GM19238 (cell line): ENCODE measurements around the gene SH3RF3.

Source experiments
- DNase-seq: peaks from one replicate; pipeline ENCODE4 v3.0.0; 2011; ENCODE audit warnings: low spot score; ENCODE audit not compliant: insufficient read length

SH3RF3 gene

DNA sequence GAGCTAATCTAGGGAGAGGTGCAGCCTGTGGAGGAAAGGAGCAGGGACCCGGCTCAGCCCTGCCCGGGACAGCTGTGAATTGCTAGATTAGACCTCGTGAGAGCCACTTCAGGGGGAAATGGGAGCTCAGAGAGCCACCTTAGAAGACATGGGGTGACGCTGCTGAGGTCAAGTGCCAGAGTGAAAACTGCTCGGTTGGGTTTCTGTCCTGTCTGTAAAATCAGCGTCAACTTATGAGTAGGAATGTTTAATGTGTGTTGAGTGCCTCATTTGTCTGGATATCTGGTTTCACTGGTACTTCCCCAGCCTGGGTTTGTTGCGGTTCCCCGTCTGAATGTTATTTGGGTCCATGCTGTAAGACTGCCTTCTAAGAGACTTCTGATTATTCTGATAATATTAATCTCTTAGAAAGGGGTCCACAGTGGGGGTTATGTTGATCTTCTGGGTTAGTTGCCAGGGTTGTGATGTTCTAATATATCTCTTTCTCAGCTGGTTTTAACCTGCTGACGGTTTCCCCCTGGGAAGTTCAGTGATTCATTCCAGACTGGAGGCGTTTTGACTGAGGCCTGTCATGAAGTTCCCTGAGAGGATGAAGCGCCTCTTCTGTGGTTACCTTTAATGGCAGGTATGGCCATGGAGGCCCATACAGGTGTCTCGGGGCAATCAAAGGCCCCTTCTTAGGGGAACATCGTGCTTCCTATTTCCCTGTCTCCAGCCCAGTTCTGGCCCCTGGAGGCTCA is 175.9 kb downstream of the SH3RF3 start:
- no peak for DNase-seq

DNA sequence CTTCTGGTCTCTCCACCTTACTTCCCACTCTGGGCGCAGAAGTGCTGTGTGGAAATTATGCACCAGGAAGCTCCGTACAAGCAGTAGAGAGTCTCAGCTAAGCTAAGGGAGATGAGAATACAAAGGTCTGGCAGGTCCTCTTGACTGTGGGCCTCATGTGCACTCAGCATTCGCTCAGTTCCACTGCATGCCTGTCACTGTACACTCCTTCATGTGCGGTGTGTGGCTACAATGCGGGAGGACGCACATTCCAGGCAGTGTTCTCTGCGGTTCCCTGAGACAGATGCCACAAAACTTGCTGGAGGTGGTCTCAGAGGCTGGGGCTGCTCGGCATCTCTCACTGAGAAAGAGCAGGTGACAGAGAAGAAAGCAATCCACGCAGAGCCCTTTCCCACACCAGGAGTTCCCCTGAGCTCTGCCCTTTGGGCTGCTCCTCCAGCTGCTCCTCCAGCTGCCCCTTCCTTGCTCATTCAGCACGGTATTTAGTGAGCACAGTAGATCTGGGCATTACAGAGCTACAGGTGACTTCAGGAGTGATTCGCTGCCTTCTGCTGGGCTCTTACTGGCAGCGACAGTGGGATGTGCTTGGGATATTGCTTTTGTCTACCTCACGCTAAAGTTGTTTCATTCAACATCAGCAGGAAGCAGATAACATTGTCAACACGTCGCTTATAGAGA is 176.6 kb downstream of the SH3RF3 start:
- DNase-seq, result no peak

DNA sequence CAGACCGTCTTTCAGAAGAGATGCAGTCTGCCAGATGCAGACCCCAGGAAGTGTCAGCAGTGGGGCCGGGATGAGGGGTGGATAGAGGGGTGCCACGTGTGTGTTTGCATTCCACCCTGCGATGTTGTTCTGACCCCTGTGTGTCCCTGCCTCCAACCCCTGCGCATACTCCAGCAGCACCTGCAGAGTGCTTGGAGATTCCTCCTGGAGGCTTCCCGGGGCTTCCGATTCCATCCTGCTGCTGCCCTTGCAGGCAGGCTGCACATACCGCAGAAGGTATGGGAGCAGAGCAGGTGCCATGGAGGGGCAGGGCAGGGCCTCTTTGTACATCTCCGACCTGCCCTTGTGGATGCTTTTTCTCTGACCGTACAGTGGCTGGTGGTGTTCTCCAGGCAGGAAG is 177.2 kb downstream of the SH3RF3 start:
- no peak for DNase-seq

DNA sequence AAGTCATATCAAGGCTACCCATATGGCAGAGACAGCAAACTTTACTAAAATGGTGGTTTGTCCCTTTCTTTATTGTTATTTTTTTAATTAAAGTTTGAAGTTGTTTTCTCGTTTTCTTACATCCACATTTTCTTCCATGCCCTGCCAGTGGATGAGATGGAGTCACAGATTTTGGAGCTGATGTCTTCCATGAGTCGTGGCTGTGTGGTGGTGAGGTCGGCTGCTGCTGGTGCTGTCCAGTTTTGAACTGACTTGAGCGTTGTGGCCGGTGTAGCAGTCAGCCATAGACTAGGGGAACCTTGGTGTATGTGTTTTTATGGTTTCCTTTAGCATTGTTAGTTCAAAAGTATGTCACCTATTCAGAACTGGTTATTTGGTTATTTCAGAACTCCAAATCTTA is 182.8 kb downstream of the SH3RF3 start:
- DNase-seq, result no peak

DNA sequence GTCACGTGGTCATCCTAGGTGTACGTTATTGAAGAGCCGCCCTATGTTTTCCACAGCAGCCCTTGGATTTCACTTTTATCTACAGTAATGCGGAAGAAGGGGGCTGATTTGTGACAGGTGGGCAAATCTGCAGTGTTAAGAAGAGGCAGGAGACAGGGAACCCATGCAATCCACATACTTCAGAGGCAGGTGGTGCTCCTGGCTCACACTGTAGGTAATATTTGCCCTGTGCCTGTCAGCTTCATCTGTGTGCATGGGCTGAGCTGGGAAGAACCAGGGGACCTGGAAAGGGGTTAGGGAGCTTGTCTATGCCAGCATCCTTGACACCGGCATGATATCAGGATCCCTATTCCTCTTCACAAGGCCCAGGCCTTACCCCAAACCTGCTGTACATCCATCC is 183.9 kb downstream of the SH3RF3 start:
- DNase-seq, result no peak

DNA sequence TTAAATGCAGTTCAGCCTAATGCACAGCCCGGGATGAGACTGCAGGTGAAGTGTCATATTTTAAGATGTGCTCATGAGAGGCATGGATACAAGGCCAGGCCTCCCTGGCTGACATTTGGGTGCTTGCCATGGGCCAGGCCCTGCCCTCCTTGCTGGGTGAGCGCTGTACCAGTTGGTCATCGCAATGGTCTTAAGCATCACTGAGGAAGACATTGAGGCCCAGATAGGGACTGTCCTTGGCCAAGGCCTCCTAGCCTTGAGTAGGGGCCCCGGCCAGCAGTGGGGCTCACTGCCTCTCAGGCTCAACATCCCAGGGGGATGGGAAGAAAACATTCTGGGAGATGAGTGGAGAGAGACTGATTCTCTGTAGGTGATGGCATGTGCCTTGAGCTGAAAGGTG is 184.3 kb downstream of the SH3RF3 start:
- no peak for DNase-seq

DNA sequence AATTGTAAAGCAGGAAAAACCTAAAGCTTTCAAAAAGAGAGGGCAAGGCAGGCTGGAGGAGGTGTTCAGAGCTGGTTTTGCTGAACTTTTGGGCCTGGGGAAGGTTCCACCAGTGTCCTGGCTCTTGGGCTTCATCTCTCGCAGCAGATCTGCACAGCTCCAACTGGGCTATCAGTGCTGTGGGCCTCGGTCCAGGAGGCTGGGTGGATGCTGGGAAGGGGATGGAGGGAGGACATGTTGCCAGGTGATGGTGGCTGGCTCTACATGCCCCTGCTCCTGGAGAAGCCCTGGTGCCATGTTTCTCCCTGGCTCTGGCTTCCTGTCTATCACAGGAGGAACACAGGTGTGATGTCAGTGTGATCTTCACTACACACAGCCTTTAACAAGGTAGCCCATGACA is 187.1 kb downstream of the SH3RF3 start:
- no peak for DNase-seq

DNA sequence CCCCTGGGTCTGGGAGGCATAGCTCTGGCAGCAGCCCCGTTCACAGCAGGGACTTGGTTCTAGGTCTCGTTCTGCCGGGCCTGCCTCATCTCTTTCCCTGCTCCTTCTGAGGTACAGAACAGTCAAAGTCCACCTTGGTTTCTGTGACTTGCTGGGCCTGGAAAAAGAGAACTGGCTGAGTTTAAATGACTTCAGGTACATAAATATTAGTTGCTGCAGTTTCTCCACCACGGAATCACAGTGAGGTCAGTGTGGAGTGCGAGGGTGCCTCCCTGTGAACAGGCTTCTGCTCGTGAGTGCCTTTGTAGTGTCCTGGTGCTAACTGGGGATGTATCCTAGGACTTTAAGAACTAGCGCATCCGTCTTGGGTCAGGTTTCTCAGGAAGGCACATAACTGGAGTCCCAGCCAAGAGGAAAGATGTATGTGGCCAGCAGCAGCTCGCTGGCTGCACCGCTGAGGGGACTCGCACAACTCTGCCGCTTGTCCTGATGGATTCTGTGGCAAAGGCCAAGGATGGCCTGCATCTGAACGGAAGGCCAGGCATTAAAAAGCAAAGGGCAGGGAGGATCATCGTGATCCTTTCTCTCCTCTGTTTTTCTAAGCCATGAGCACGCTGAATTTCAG is 188.6 kb downstream of the SH3RF3 start:
- no peak for DNase-seq

DNA sequence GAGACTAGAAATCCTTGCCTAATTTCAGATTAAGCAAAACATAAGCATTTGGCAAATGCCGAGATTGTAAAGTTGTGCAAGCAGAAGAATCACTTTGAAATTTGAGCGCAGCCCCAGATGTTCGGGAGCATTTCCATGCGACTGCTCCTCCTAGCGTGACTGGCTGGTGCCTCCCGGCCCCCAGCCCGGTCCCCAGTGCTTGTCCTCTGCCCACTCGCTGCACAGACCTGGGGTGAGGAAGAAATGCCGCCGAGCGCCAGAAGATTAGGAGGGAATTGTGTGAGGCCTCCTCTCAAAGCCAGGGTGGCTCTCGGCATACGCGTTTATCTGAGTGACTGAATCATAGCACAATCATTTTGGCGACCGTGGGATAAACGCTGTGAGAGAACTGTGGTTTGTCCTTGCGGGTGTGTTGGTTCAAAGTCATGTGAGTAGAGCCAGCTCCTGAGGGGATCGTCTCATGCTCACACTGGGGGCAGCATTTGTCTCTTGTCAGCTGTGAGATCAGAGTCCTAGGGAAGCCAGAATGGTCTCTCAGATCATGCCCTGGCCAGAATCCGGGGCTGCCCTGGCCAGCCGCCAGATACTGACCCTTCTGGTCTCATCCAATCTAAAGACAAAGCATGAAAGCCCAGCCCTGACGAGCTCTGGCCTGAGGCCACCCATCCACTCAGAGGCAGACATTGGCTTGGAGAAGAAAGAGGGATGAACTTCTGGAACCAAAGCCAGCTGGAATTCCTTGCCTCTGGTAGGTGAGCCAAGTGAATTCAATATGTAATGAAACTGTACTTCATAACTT is 189.3 kb downstream of the SH3RF3 start:
- no peak for DNase-seq

DNA sequence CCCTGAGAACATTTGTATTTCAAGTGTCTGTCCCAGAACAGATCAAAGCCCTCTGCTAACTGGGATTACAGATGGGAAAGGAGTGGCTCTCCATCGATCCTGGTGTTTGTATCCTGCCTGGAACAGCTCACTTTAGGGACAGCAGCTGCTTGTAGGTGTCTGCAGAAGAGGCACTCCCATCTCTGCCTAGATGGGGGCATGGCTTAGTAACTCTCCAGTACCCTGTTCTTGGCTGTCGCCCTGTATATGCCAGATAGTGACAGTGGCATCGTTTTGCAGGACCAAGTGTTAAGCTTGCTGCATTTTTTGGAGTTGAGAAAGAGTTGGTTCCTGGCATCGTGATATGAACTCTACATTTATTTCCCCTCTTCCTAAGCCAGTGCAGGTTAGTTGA is 189.9 kb downstream of the SH3RF3 start:
- DNase-seq, result no peak

DNA sequence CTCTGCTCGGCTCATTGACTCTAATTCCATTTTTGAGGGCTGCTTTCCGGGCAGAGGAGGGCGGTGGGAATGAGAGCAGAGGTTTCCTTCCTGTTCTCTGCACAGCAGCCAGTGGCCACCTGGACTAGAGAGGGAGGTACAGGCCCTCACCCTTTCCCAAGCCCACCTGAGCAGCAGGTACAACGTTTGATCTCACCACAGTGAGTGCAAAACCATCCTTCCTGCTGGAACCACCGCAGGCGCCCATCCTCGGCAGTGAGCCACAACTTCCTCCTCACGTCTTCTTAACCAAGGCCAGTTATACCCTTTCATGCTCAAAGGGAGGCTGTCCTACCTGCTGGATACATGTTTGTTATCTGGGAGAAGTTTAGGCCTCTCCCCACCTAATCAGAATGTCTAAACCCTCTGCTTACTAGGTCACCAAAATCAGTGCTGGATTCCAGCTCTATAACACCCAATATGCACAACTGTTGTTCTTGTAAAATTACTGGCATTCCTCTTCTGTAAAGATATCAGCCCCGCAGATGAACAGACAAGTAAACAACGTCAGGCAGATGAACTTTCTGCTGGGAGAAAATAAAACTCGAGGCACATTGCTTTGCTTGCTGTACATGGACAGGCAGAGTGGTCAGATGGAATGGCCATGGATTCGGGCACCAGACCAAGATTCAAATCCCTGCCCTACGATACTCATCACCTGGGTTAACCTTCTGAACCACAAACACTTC is 191.4 kb downstream of the SH3RF3 start:
- no peak for DNase-seq

DNA sequence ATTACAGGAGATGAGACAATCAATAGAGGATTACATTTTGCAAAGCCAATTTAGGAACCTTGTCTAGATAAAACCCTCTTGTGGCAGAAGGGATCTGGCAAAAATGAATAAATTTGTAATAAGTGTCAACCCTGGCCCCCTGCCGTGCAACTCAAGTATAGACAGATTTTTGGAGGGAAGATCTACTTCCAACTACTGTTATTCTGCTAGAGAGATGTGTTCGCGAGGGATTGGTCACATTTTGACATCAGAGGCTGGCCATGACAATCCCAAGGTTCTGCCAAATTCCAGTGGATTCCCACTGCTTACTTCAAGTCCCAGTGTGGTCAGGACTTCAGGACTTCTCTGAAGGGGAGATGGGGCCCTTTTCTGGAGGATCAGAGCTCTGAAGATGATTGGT is 192.6 kb downstream of the SH3RF3 start:
- DNase-seq, result no peak

DNA sequence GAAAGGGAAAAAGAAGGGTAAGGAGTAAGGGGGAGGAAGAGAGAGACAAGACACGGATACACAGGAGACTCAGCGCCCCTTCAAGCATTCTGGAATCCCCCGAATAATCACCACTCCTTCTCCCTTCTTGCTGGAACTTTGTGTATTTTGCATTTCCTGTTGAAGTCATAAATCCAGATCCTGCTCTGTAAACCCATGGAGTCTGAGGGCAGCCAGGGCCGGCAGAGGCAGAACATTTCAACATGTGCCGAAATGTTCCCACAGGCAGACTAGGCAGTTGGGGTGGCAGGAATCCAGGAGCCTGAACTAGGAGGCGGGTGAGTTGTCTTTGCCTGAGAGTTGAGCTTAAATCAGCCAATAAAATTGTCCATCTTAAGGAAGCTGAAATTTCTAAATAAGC is 193.1 kb downstream of the SH3RF3 start:
- no peak for DNase-seq

DNA sequence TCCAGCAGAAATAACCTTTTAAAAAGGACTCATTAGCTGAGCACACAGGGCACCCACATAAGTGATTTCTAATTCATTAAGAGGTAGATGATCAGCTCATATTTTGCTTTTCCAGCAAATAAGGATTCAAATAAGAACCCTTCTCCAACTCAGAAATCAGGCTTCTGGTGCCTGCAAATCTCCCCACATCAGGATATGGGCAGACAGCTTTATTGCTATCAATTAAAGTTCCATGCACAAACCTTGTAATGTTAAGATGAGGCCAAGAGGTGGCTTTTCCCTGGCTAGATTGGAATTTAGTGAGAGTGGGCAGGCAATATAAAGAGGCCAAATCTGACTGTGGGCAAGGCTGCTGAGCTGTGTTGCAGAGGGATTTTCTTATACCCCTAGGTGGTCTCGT is 193.6 kb downstream of the SH3RF3 start:
- DNase-seq, result no peak

DNA sequence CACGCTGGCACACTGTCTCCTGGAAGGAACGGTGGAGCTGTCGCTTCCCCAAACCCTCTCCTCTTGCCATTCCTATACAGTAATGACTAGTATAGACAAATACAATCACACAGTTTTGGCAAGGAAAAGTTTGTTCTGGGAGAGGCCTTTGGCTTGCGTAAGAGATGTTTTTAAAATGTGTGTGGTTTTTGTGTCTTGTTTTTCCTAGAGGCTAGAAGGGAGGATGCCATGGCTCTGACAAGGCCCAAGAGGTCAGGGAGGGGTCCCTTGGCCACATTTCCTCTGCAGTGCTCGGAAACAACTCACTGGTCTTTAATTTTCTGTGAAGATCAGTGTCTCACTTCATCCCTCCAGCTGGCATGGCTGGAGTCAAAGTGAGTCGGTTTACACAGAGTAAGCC is 195.9 kb downstream of the SH3RF3 start:
- no peak for DNase-seq

DNA sequence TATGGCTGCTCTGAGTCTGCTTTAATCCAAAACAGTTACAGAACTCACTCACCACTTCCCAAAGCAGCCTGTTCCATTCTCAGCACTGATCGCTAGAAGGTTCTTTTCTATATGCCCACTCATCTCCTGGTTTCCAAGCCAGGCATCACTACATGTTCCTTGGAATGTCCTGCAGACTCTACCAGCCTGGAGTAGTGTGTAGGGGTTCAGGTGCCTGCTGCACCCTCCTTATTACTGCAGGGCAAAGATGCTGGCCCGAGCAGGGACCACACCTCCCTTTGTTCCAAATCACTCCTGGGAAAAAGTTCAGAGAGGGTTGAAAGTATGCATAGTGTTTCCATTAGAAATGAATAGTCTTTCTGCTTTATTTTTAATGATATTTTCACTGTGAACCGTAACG is 196.6 kb downstream of the SH3RF3 start:
- DNase-seq, result no peak

DNA sequence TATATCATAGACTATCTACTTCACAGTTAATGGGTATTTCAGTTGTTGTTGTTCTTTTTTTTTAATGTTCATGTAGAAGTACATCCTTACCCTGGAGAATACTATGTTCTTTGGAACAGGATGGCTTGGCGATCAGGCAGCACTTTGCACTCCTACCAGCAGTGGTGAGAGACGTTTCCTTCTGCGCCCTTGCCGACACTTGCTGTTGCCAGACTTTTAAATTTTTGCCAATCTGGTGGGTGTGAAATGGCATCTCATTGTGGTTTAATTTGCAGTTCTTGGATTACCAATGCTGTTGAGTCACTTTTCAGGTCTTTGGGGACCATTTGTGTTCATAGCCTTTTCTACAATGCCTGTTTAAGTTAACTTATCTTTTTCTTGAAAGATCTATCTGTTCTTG is 197.3 kb downstream of the SH3RF3 start:
- DNase-seq, result no peak

DNA sequence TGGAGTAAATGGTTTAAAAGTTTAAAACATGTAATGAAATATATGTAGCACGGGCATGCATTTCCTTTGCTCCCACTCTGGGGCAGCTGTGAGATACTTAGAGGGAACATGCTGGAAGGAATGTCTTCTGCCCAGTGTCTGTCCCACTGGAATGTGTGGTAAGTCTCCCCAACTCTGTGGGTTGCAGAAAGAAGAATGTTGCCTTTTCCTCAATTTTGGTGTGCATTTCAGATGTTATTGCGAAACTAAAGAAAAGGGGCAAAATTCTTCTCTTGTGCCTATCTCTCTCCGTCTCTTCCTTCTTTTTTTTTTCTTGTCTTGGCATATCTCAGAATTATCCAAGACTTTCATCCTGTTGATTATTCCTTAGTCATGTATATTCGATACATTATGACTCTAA is 201.1 kb downstream of the SH3RF3 start:
- DNase-seq, result no peak

DNA sequence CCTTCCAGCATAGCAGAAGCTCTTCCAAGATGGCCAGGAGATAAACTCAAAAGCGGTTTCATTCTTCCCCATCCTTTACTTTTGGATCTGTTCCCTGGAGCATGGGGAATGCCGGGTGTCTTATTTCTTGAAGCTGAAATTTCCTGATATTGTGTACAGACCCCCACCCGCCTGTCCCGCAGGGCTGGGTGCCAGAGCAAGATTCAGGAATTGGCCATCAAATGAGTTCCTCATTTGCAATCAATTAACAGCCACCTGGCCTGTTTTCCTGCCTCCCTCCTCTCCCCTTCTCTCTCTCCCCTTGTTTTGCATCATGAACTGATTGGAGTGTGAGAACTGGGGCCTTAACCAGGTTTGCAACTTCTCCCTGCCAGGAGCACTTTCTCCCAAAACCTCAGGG is 202.1 kb downstream of the SH3RF3 start:
- DNase-seq, result no peak

DNA sequence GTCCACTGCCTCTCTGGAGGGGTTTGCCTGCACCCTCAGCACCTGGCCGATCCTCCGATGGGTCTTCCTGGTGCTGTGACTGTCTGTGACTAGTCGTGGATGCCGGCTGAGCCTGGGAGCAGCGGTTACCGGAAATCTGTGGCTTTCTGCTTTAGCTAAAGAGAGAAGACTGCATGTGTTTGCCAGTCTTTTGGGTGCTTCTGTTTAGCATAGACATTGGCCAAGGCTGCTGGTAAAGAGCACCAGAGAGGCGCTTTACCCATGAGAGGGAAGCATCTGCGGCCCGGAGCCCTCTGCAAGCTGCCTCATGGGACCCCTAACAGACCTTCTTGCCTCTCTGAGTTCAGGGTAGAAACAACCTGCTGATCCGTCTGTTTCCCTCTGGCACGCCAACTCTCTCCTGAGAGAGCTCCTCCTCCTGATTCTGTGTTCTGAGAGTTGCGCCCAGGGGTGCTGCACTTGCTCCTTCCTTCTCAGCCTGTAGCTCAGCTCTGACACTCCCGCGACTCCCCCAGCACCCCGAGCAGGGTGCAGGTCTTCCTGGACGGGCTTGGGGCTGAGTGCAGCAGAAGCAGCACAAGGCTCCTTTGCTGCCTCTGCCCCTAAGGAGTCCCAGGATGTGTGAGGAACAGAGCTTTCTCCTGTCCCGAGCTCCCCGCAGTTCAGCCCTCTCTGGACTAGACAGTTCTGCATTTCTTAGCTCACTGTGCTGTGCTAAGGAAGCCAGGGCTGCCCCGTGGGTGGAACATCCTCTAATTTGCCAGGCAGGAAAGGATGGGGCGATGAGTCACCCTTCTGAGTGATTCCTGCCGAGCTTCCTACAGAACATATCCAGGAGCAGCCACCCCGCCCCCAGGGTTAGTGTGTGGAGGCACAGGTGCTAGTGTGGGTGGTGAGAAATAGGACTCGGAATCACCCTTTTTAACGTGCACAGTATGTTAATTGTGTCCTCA is 203.2 kb downstream of the SH3RF3 start:
- no peak for DNase-seq
